Keratinocyte (primary cell): Measurements from ENCODE around the gene R3HDM2.

Experiments used
- CTCF ChIP-seq, 3 experiments: IDR thresholded peaks in 1 of 3; conservative IDR thresholded peaks in 1 of 3; optimal IDR thresholded peaks in 1 of 3; 2 replicates in 2 of 3; 3 replicates in 1 of 3; pipeline versions ENCODE3 to v1.5.1; 2011; ENCODE audit warnings: low read length in 3 of 3, mild to moderate bottlenecking in 3 of 3, moderate library complexity in 2 of 3, control low read depth in 1 of 3, inconsistent platforms in 1 of 3; ENCODE audit not compliant: insufficient read depth in 2 of 3; ENCODE audit errors: extremely low read depth in 1 of 3
- EZH2 ChIP-seq: IDR thresholded peaks from one replicate; pipeline ENCODE4 v1.6.1; 2012; ENCODE audit warnings: inconsistent platforms, mild to moderate bottlenecking, low read length, moderate library complexity

- no peak for TF ChIP-seq CTCF (optimal IDR thresholded peaks at IDR 0.05 in 1 of 3, IDR thresholded peaks at IDR 0.05 in 1 of 3, conservative IDR thresholded peaks at IDR 0.05 in 1 of 3; ENCODE audit: extremely low read depth in 1 of 3, insufficient read depth in 2 of 3, low read length in 3 of 3)
- no peak for TF ChIP-seq EZH2
These were observed 192.7 kb downstream of the R3HDM2 start for GRCh38 chr12:57237932-57238853.
